Measurements from ENCODE around the gene SLC22A4.

DNA sequence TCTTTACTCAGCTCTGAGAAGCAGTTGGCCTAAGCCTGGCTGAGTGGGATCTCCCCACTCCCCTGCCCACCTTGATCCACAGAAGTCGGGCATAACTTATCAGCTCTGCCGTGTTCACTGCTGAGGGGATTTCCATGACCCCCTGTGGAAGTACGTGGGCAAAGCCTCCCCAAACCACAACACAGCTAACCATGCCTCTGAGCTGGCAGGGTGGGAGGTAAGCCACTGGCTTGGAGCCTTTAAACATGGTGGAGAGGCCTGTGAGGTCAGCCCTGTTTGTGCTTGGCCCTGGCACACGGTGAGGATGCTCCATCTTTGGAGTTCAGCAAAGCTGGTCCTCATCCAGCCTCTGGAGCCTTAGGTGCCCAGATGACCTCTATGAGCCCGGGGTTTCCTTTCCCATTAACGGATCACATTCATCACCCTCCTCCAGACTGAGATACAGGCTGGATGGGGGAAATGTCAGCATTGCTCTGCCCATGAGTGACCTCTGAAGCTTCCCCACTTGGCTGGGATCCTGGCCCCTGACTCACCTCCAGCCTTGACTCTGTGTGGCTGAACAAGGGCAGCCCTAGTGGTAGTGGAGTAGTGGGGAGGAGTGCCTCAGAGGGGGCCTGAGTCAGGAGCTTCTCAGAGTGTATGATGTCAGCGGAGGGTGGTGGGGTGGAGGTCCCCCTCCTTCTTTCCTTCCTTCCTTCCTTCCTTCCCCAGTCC, 30.5 kb upstream of the SLC22A4 start:
- TF ChIP-seq CTCF (IDR thresholded peaks at IDR 0.05) (no peak), ZFX (IDR thresholded peaks at IDR 0.05; ENCODE audit: borderline replicate concordance) (no peak)

Measured in 22Rv1 (cell line).